D341Med (cell line): Measurements from ENCODE around the gene DDX31.

Experiments
- DNase-seq: peaks from one replicate; pipeline ENCODE4 v3.0.0; 2012; ENCODE audit warnings: low spot score

The DDX31 gene

GRCh38 chr9:132546148-132547051 is 123.4 kb downstream of the DDX31 start:
- peak; percentile 83 for DNase-seq

DNA sequence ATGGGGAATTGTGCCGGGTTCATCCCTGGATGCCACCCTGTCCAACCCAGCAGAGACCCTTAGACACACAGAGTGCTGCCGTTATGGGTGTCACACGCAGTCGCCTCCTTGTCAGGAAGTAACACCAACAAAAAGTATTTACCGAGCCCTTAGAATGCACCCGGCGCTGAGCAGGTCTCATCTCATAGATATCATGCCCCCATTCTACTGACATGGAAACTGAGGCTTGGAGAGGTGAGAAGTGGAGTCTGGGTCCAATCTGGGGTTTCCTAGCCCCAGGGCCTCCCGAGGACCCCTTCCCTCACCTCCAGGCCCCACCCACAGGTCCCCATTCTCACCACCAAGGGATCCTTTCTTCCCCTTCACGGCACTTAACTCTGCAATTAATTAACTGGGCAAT is 124.2 kb downstream of the DDX31 start:
- DNase-seq: no peak

DNA sequence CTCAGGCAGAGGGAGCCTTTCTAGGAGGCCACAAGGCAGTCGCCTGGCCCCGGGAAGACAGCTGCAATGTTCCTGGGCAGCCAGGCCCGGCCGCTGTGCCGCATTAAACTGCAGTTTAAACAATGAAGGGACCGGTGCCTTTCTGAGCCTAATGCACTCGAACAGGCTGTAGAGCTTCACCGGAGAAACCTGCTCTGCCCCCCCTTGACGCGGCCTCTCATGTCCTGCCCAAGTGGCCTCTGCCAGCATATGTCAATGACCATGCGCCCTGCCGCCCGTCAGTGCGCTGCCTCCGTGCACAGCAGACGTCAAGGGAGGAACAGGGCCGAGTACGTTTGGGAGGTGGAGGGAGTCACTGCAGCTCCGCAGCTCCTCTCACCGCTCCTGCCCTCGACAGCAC is 125.8 kb downstream of the DDX31 start:
- no peak for DNase-seq

GRCh38 chr9:132543251-132543650 is 126.5 kb downstream of the DDX31 start:
- no peak for DNase-seq
